DND-41 (cell line): ENCODE results near the gene PHF14.

ENCODE experiments used
- CTCF ChIP-seq: IDR thresholded peaks from 2 replicates; pipeline ENCODE4 v1.5.1; 2012; ENCODE audit warnings: borderline replicate concordance, low read length, moderate library complexity, mild to moderate bottlenecking; ENCODE audit not compliant: poor library complexity, severe bottlenecking; ENCODE audit errors: extremely low read depth
- EZH2 ChIP-seq: IDR thresholded peaks from 3 replicates; pipeline ENCODE4 v1.6.1; 2012; ENCODE audit warnings: borderline replicate concordance, low read depth, mild to moderate bottlenecking, moderate library complexity, low read length, inconsistent platforms; ENCODE audit not compliant: severe bottlenecking

- no peak for TF ChIP-seq EZH2
- no peak for TF ChIP-seq CTCF
Measured at GRCh38 chr7:11128498-11128897, 154.8 kb downstream of the PHF14 start.
